Measurements from ENCODE around the gene ADRB2. TPM values are rescaled to one million over a fixed set of nuclear protein-coding genes. Genes with fewer than 3 reads are reported as not detected.

The ADRB2 gene
- total and polyA plus RNA-seq, 2 of the 13 experiments (the other 11 are each of a cell fraction or from before 2014, with no cell fraction given) = not detected

DNA sequence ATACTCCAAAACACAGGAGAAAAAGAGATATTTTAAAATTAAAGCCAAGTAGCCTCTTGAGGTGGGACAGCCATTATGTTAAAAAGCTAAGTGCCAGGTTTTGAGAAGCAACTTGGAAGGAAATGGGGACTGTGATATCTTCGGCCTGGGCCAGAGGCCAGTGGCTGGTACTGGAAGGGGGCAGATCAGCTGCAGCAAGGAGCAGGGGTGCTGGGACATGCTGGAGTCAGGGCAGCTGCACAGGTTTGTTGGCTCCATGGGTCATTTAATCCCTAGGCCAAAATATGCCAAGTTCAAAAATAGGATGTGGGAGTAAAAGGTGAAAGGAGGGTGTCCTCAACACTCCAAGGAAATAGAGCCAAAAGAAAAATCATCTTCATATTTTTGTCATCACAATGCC lies 30.0 kb downstream of the ADRB2 start:
- intact Hi-C loops (cut with micrococcal nuclease; ENCODE audit: unreplicated experiment) (no loop called here), in situ Hi-C loops (cut with HindIII; ENCODE audit: extremely low pct_ligation_motif_present, low pct_unique_long_range_greater_than_20kb) (no loop called here)
- ChIA-PET CTCF (ENCODE audit: low intra/inter-chr PET ratio, low total read pairs) (no interaction called here), POLR2A (no interaction called here)
- no peak overlapping the region for H3K4me2 ChIP-seq (ENCODE audit: low read depth, low read length)
- H4K20me1 ChIP-seq (ENCODE audit: insufficient read depth, low read length) = no peaks in the 10 kb centered on the region
- no peak overlapping the region for H3K9ac ChIP-seq (ENCODE audit: insufficient read depth, low read depth, low read length)
- WGBS (ENCODE audit: low lambda C conversion rate) = 41% methylated on average over 1 of the region's 1 CpG
- no peaks in the 10 kb centered on the region for H3K27me3 ChIP-seq (ENCODE audit: control insufficient read depth in 1 of 2, insufficient read depth in 2 of 2, low read length in 2 of 2)
- no peak overlapping the region for H3K4me3 ChIP-seq (replicated peaks in 1 of 3; ENCODE audit: insufficient read depth in 1 of 3, low read depth in 2 of 3, low read length in 3 of 3)
- no peaks in the 10 kb centered on the region for H3K9me3 ChIP-seq (ENCODE audit: low read length)
- H3K4me1 ChIP-seq (ENCODE audit: insufficient read depth, low read length) = no peaks in the 10 kb centered on the region
- no peak overlapping the region for H3K27ac ChIP-seq (ENCODE audit: extremely low read length, insufficient read depth, low read length)
- no peak for TF ChIP-seq ATAD3A (CRISPR knock-in tag; IDR thresholded peaks at IDR 0.05)
- TF ChIP-seq MEIS2 (CRISPR knock-in tag; IDR thresholded peaks at IDR 0.05) = no peak
- DNase-seq (ENCODE audit: low spot score) = no peak
- BruUV-seq (replicated peaks) = no TSS peak
- ATAC-seq = no peak
- H3K36me3 ChIP-seq (replicated peaks in 1 of 2; ENCODE audit: control insufficient read depth in 1 of 2, insufficient read depth in 2 of 2, low read length in 2 of 2) = no peaks in the 10 kb centered on the region
- H2AFZ ChIP-seq (ENCODE audit: low read length) = no peak overlapping the region
- no peak for FAIRE-seq
- H3K79me2 ChIP-seq (ENCODE audit: insufficient read depth, low read length) = no peaks in the 10 kb centered on the region

DNA sequence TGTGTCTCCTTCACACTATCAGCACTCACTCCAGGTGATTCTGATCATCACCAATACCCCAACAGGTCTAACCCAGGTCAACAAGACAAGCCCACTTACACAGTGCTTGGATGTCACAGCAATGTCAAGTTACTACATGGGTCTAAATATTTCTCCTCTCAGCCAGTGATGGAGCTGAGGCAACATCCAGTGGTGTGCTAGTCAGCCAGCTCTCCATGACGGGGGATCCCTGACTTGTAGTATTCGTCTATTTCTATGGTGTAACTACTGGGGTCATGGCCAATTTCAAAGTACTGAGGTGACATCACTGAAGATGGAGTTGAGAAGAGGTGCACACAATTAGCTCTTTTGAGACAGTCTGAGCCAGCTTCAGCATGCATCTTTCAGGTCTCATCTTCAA lies 31.1 kb downstream of the ADRB2 start:
- DNase-seq (ENCODE audit: low spot score) (no peak), ATAC-seq (no peak), FAIRE-seq (no peak)
- no peaks in the 10 kb centered on the region for H4K20me1 ChIP-seq (ENCODE audit: insufficient read depth, low read length)
- intact Hi-C loops (cut with micrococcal nuclease; ENCODE audit: unreplicated experiment) (no loop called here), in situ Hi-C loops (cut with HindIII; ENCODE audit: extremely low pct_ligation_motif_present, low pct_unique_long_range_greater_than_20kb) (no loop called here)
- H2AFZ ChIP-seq (ENCODE audit: low read length) = no peak overlapping the region
- TF ChIP-seq KDM1A (CRISPR knock-in tag; IDR thresholded peaks at IDR 0.05) (no peak), ZFP62 (CRISPR knock-in tag; IDR thresholded peaks at IDR 0.05) (no peak), ZKSCAN1 (IDR thresholded peaks at IDR 0.05; ENCODE audit: low read length) (no peak), HNRNPK (IDR thresholded peaks at IDR 0.05; ENCODE audit: low read depth, low read length, poor library complexity, severe bottlenecking) (no peak), ZNF24 (IDR thresholded peaks at IDR 0.05) (no peak)
- H3K27me3 ChIP-seq (ENCODE audit: control insufficient read depth in 1 of 2, insufficient read depth in 2 of 2, low read length in 2 of 2) = no peaks in the 10 kb centered on the region
- no peaks in the 10 kb centered on the region for H3K36me3 ChIP-seq (replicated peaks in 1 of 2; ENCODE audit: control insufficient read depth in 1 of 2, insufficient read depth in 2 of 2, low read length in 2 of 2)
- no peak overlapping the region for H3K4me2 ChIP-seq (ENCODE audit: low read depth, low read length)
- H3K9me3 ChIP-seq (ENCODE audit: low read length) = no peaks in the 10 kb centered on the region
- H3K79me2 ChIP-seq (ENCODE audit: insufficient read depth, low read length) = no peaks in the 10 kb centered on the region
- no peaks in the 10 kb centered on the region for H3K4me1 ChIP-seq (ENCODE audit: insufficient read depth, low read length)
- ChIA-PET POLR2A (no interaction called here), CTCF (ENCODE audit: low intra/inter-chr PET ratio, low total read pairs) (no interaction called here)
- H3K27ac ChIP-seq (ENCODE audit: extremely low read length, insufficient read depth, low read length) = no peak overlapping the region
- no peak overlapping the region for H3K9ac ChIP-seq (ENCODE audit: insufficient read depth, low read depth, low read length)
- BruUV-seq (replicated peaks) = no TSS peak
- no peak overlapping the region for H3K4me3 ChIP-seq (replicated peaks in 1 of 3; ENCODE audit: insufficient read depth in 1 of 3, low read depth in 2 of 3, low read length in 3 of 3)
- WGBS (ENCODE audit: low lambda C conversion rate) = 22% methylated on average over 2 of the region's 2 CpGs

All from HepG2 (cell line).